Smooth muscle cell (in vitro differentiated cells): ENCODE data around the gene AAGAB. TPM values are rescaled to one million over a fixed set of nuclear protein-coding genes. Genes with fewer than 3 reads are reported as not detected.

Source experiments
- DNase-seq: peaks from one replicate; lab custom pipeline; 2025; ENCODE audit not compliant: unreplicated experiment; lab: John Stamatoyannopoulos, UW
- H2AFZ ChIP-seq: fragments of 200-600 bp; sonication (generic); 2 replicates; pipeline ENCODE4 v1.6.0; 2016; ENCODE audit warnings: antibody characterized with exemption, low read depth, mild to moderate bottlenecking
- H3F3A ChIP-seq: fragments of 200-600 bp; sonication (generic); 2 replicates; pipeline ENCODE4 v1.6.0; 2017; ENCODE audit warnings: antibody characterized with exemption, low read depth
- H3K27ac ChIP-seq: fragments of 200-600 bp; sonication (generic); 2 replicates; pipeline ENCODE4 v1.5.1; 2016; ENCODE audit warnings: low read depth, mild to moderate bottlenecking
- H3K27me3 ChIP-seq: fragments of 200-600 bp; sonication (generic); 2 replicates; pipeline ENCODE4 v1.6.1; 2016; ENCODE audit warnings: low read depth, mild to moderate bottlenecking
- H3K36me3 ChIP-seq: fragments of 200-600 bp; sonication (generic); 2 replicates; pipeline ENCODE4 v1.5.1; 2016; ENCODE audit warnings: low read depth
- H3K4me1 ChIP-seq: fragments of 200-600 bp; sonication (generic); 2 replicates; pipeline ENCODE4 v1.5.1; 2016; ENCODE audit warnings: low read depth
- H3K4me2 ChIP-seq: fragments of 200-600 bp; sonication (generic); 2 replicates; pipeline ENCODE4 v1.6.0; 2016; ENCODE audit warnings: mild to moderate bottlenecking
- H3K4me3 ChIP-seq: fragments of 200-600 bp; sonication (generic); 2 replicates; pipeline ENCODE4 v1.5.1; 2016; ENCODE audit warnings: mild to moderate bottlenecking
- H3K79me2 ChIP-seq: fragments of 200-600 bp; sonication (generic); 2 replicates; pipeline ENCODE4 v1.6.0; 2016; ENCODE audit warnings: low read depth, mild to moderate bottlenecking
- H3K9ac ChIP-seq: fragments of 200-600 bp; sonication (generic); 2 replicates; pipeline ENCODE4 v1.6.0; 2016; ENCODE audit warnings: low read depth
- H3K9me3 ChIP-seq: fragments of 200-600 bp; sonication (generic); replicated peaks from 2 replicates; pipeline ENCODE4 v1.5.1; 2016; ENCODE audit warnings: low read depth
- H4K20me1 ChIP-seq: fragments of 200-600 bp; sonication (generic); 2 replicates; pipeline ENCODE4 v1.6.0; 2016; ENCODE audit warnings: low read depth
- WGBS: methylation state at CpG from one replicate; pipeline ENCODE4 v1.1.7; 2016; ENCODE audit warnings: low lambda C conversion rate; 5-methylcytosine and 5-hydroxymethylcytosine counted together
- polyA plus RNA-seq: library from polyadenylated mRNA; unstranded; fragments of >200 nt; fragmentation: Nextera tagmentation; extraction: Ambion mirVana; gene quantifications from 2 replicates; pipeline ENCODE4 v1.2.1, GENCODE V29; 2016
- total RNA-seq: library from RNA; depleted of rRNA; stranded (reverse); fragments of >200 nt; gene quantifications from 2 replicates; pipeline ENCODE4 v1.2.3, GENCODE V29; 2014
- TF ChIP-seq, protein P1 (sequence below): fragments of 200-600 bp; sonication (generic); IDR thresholded peaks from 2 replicates; pipeline ENCODE4 v1.5.1; 2017; ENCODE audit warnings: borderline replicate concordance, mild to moderate bottlenecking, antibody characterized with exemption; ENCODE audit not compliant: insufficient read depth, poor library complexity, severe bottlenecking

Gene AAGAB
- total and polyA plus RNA-seq, 2 experiments from 2014 or later, result 38.2 to 39.6 TPM

DNA sequence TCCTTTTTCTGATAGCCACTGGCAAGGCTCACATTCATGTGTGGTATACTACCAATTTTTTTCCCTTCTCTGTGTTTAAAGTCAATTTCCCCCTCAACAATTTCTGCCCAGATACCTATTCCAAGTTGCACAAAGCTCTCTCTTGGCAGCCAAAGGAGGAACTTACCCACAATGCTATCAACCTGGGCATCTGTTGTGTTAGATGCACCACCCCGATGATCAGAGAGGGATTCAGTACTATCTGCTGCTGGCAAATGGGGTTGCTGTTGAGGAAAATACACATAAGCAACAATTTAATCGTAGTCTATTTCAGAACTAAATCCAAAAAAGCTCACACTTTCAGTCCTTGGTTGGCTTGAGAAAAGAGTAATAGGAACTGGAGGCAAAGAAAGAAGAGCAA lies 46.1 kb downstream of the AAGAB start:
- H3K36me3 ChIP-seq, result peaks cover 24% of the 10 kb centered on the region
- no peak overlapping the region for H3K27ac ChIP-seq
- H3K4me2 ChIP-seq, result no peak overlapping the region
- no peaks in the 10 kb centered on the region for H3K27me3 ChIP-seq
- no peak for DNase-seq
- 75% methylated on average over 2 of the region's 2 CpGs for WGBS
- H4K20me1 ChIP-seq, result no peaks in the 10 kb centered on the region
- TF ChIP-seq, protein P1, sequence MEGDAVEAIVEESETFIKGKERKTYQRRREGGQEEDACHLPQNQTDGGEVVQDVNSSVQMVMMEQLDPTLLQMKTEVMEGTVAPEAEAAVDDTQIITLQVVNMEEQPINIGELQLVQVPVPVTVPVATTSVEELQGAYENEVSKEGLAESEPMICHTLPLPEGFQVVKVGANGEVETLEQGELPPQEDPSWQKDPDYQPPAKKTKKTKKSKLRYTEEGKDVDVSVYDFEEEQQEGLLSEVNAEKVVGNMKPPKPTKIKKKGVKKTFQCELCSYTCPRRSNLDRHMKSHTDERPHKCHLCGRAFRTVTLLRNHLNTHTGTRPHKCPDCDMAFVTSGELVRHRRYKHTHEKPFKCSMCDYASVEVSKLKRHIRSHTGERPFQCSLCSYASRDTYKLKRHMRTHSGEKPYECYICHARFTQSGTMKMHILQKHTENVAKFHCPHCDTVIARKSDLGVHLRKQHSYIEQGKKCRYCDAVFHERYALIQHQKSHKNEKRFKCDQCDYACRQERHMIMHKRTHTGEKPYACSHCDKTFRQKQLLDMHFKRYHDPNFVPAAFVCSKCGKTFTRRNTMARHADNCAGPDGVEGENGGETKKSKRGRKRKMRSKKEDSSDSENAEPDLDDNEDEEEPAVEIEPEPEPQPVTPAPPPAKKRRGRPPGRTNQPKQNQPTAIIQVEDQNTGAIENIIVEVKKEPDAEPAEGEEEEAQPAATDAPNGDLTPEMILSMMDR, result no peak
- no peak overlapping the region for H3K4me3 ChIP-seq
- no peaks in the 10 kb centered on the region for H3K9me3 ChIP-seq
- H3K4me1 ChIP-seq, result no peaks in the 10 kb centered on the region
- H3K79me2 ChIP-seq, result no peaks in the 10 kb centered on the region
- no peak overlapping the region for H3K9ac ChIP-seq
- H3F3A ChIP-seq, result no peaks in the 10 kb centered on the region
- no peak overlapping the region for H2AFZ ChIP-seq

DNA sequence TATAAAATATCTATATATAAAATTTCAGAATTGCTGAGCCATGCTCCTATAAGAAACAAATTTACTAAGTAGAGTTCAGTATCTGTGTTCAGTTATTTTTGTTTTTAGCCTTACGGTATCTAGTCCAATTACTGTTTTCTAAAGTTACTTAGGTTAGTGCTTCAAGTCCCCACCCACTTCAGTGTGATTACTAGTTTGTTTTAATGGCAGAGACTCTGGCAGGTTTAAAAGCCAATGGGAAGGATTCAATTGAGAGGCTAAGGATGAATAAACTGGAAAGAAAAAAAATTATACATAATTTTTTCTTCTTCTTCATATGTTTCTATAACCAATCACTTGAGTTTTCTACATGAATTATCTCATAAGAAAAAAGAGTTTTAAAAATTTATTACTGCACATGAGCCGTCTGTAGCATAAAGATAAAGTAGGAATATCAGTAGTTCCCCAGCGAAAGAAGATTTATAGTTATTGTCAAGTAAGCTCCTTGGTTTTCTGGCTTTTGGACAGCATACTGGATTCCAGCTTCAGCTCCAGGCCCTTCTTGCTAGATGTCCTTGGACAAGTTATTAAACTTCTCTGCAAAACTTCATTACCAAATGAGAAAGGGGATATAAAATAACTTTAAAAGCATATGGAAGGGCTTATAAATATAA lies 46.8 kb downstream of the AAGAB start:
- H3K9ac ChIP-seq, result no peak overlapping the region
- no peaks in the 10 kb centered on the region for H3K9me3 ChIP-seq
- TF ChIP-seq, protein P1, result no peak

DNA sequence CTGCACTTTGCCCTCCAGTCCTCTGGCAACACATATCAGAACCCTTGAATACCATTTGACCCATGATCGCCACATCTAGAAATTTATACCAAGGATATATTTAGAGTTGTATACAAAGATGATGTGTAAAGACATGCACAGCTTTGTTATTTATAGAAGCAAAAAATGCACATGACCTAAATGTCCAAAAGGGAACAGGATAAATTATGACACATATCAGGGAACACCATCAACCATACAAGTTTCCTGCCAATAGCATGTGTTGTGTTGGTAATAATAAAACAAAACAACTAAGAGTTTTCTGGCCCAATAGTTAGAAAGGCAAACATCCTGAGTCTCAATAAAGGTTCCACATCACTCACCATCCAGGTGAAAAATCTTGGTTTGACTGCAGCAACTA lies 51.5 kb downstream of the AAGAB start:
- no peak for DNase-seq
- no peak overlapping the region for H3K4me2 ChIP-seq
- H3K27me3 ChIP-seq, result no peaks in the 10 kb centered on the region
- H3K9ac ChIP-seq, result no peak overlapping the region
- WGBS, result 100% methylated on average over 1 of the region's 1 CpG
- no peaks in the 10 kb centered on the region for H3F3A ChIP-seq
- H4K20me1 ChIP-seq, result no peaks in the 10 kb centered on the region
- TF ChIP-seq, protein P1, result no peak
- H3K4me3 ChIP-seq, result no peak overlapping the region
- H3K36me3 ChIP-seq, result peaks cover 15% of the 10 kb centered on the region
- no peak overlapping the region for H2AFZ ChIP-seq
- H3K27ac ChIP-seq, result no peak overlapping the region
- no peaks in the 10 kb centered on the region for H3K9me3 ChIP-seq
- H3K4me1 ChIP-seq, result peaks cover 8% of the 10 kb centered on the region
- no peaks in the 10 kb centered on the region for H3K79me2 ChIP-seq

More for the DNA sequence above, 46.8 kb downstream of the AAGAB start:
- Histone ChIP-seq H4K20me1 (no peaks in the 10 kb centered on the region), H3K4me1 (no peaks in the 10 kb centered on the region), H3K27me3 (no peaks in the 10 kb centered on the region), H3K4me2 (no peak overlapping the region), H3F3A (no peaks in the 10 kb centered on the region), H3K36me3 (peaks cover 22% of the 10 kb centered on the region), H3K4me3 (no peak overlapping the region), H3K27ac (no peak overlapping the region), H2AFZ (no peak overlapping the region), H3K79me2 (no peaks in the 10 kb centered on the region)
- 81% methylated on average over 3 of the region's 3 CpGs for WGBS
- DNase-seq, result no peak

DNA sequence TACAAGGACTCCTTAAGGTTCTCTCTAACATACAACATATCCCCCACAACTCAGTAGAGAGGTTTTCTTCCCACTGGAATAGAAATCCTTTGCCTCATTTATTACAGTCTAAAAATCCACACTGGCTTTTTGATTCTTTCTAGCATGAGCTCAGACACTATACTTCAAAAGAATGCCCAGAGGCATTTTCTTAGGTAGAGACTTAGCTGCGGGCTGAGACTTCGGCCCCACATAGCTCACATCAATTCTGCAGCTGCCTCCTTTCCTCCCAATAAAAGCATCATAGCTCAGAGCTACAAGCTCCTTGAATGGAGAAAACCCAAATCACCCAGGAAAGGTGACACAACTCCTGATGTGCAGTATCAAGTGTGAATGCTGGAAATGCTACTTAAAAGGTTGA lies 52.4 kb downstream of the AAGAB start:
- H3K27me3 ChIP-seq, result no peaks in the 10 kb centered on the region
- H3K9me3 ChIP-seq, result no peaks in the 10 kb centered on the region
- no peaks in the 10 kb centered on the region for H4K20me1 ChIP-seq
- H3K4me3 ChIP-seq, result no peak overlapping the region
- no peak overlapping the region for H3K9ac ChIP-seq
- no peak overlapping the region for H2AFZ ChIP-seq
- H3K4me1 ChIP-seq, result peaks cover 8% of the 10 kb centered on the region
- H3K27ac ChIP-seq, result no peak overlapping the region
- no peaks in the 10 kb centered on the region for H3K79me2 ChIP-seq
- 81% methylated on average over 2 of the region's 2 CpGs for WGBS
- TF ChIP-seq, protein P1, result no peak
- H3F3A ChIP-seq, result no peaks in the 10 kb centered on the region
- no peak for DNase-seq
- H3K36me3 ChIP-seq, result peaks cover 13% of the 10 kb centered on the region
- H3K4me2 ChIP-seq, result no peak overlapping the region
